ENCODE results near the gene WIPI1.

DNA sequence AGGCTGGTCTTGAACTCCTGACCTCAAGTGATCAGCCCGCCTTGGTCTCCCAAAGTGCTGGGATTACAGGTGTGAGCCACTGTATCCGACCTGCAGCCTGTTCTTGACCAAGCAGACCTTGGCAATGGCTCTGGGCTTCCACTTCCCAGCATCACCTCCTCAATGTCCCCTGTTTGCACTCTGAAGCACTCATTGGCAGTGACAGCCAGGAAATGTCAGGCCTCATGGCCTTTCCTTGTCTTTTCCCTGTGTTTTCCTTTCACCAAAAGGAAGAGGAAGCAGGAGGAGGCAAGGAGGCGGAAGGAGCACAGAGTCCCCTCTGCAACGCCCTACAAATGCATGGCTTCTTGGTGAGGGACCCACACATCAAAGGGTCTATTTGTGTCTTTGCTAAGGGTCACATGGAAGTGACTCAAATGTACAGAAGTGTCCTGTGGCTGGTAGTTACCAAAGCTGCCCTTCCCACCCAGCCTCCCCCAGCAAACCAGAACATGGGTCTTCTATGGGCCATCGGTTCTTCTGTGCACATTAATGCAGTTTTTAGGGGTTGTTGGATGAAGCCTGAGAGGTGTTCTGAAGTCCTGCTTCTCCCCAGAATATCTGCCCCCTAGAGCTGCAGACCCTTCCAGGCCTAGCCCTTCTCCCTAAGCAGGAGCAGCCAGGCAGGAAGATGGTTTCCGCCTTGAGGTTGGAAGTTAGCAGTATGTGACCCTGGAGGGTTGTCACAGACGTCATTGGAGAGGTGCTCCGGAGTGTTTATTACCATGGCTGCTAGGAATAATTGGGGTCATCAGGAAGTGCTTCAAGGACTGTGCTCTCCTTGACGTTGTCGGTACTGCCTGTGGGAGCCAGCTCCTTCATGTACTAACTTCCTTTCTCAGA lies 60.8 kb downstream of the WIPI1 start:
- TF ChIP-seq CTCF (IDR thresholded peaks at IDR 0.05) (no peak), EP300 (IDR thresholded peaks at IDR 0.05) (no peak)

Measured in tibial nerve (tissue), 4 donors.